Kidney (tissue), 14 donors: ENCODE data around the gene NKX2-2. TPM values are rescaled to one million over a fixed set of nuclear protein-coding genes. Genes with fewer than 3 reads are reported as not detected.

Experiments used
- DNase-seq, 5 donors: peaks; one replicate each; pipeline ENCODE4 v3.0.0-alpha.2; 2013 to 2020
- FAIRE-seq: peaks from 2 replicates; lab custom pipeline; 2012; peaks lifted over from hg19 to GRCh38; lab: Jason Lieb, UNC
- H3K27ac ChIP-seq, 2 donors: one replicate each; pipeline ENCODE4 v1.7.0; 2013; ENCODE audit warnings: low read depth in 2 of 2, low read length in 2 of 2, inconsistent platforms in 1 of 2
- H3K27me3 ChIP-seq: one replicate; pipeline ENCODE4 v1.7.1; 2013; ENCODE audit warnings: low read length, inconsistent platforms; ENCODE audit not compliant: control insufficient read depth, insufficient read depth
- H3K36me3 ChIP-seq, 3 donors: one replicate each; pipeline versions ENCODE4 v1.7.0 to v1.7.1; 2013; ENCODE audit warnings: low read length in 3 of 3, control low read depth in 1 of 3, inconsistent platforms in 1 of 3; ENCODE audit not compliant: insufficient read depth in 3 of 3, control insufficient read depth in 2 of 3
- H3K4me1 ChIP-seq, 3 donors: one replicate each; pipeline versions ENCODE4 v1.7.0 to v1.7.1; 2013; ENCODE audit warnings: low read length in 3 of 3, inconsistent platforms in 1 of 3, low read depth in 1 of 3; ENCODE audit not compliant: control insufficient read depth in 2 of 3, insufficient read depth in 2 of 3
- H3K4me3 ChIP-seq, 3 donors: one replicate each; pipeline versions ENCODE4 v1.7.0 to v1.8.1; 2013; ENCODE audit warnings: low read length in 3 of 3, control low read depth in 1 of 3, inconsistent platforms in 1 of 3
- H3K9ac ChIP-seq, 3 donors: one replicate each; pipeline versions ENCODE4 v1.7.0 to v1.7.1; 2013; ENCODE audit warnings: low read length in 3 of 3, control low read depth in 1 of 3, inconsistent platforms in 1 of 3
- H3K9me3 ChIP-seq, 3 donors: one replicate each; pipeline versions ENCODE4 v1.7.0 to v1.7.1; 2013; ENCODE audit warnings: low read length in 3 of 3, control low read depth in 1 of 3, inconsistent platforms in 1 of 3; ENCODE audit not compliant: control insufficient read depth in 2 of 3, insufficient read depth in 1 of 3
- CTCF ChIP-seq: IDR thresholded peaks from 3 replicates; pipeline ENCODE4 v1.5.1; 2012; ENCODE audit warnings: mild to moderate bottlenecking, moderate library complexity, borderline replicate concordance; ENCODE audit not compliant: insufficient read depth; ENCODE audit errors: extremely low read depth
- intact Hi-C: fragments of 100-400 bp; cut with DNase I; formaldehyde crosslinking; loops from one replicate; pipeline ENCODE4 v1.11.1; 2022
- polyA plus RNA-seq: library from polyadenylated mRNA; stranded (reverse); fragments of 350-450 nt; fragmentation: Illumina TruSeq; extraction: RNeasy Lipid Tissue Mini Kit (QIAGEN cat#74804); gene quantifications from one replicate; pipeline ENCODE4 v1.2.3, GENCODE V29; 2014; ENCODE audit warnings: low read depth, low replicate concordance; ENCODE audit not compliant: insufficient read depth
- total RNA-seq: library from RNA; stranded (reverse); fragmentation: NEBNext Ultra II Directional; extraction: Animal tissue kit (Norgen Biotek cat#: 25700); gene quantifications from one replicate; pipeline ENCODE4 v1.2.1, GENCODE V29; 2021
- donor health status: control.
- donor health status: control.
- donor health status: control.
- donor health status: control.
- donor health status: control.
- donor health status: DM: yes; HTN: yes; CAD: no.
- donor health status: Normal renal cell carcinoma (clear cell type).

NKX2-2 gene
- total and polyA plus RNA-seq, 2 donors from 2014 or later: not detected

- no peaks in the 10 kb centered on the region for H3K36me3 ChIP-seq
- no peak overlapping the region for H3K27ac ChIP-seq
- no peaks in the 10 kb centered on the region for H3K9me3 ChIP-seq
- TF ChIP-seq CTCF: no peak
- peaks cover 32% of the 10 kb centered on the region for H3K27me3 ChIP-seq
- DNase-seq (peak in 1 of 5 donors; percentile 34), FAIRE-seq (no peak)
- H3K4me1 ChIP-seq: peaks cover 0 to 6% (median 0%) of the 10 kb centered on the region in 3 donors
- intact Hi-C loops: loop anchor here (10.0 kb wide), 1 partner anchor 630 kb away; no protein-coding TSS in a partner anchor
- H3K9ac ChIP-seq: no peak overlapping the region
- no peak overlapping the region for H3K4me3 ChIP-seq
Measured at GRCh38 chr20:21504323-21504722, 9.5 kb downstream of the NKX2-2 start.

GRCh38 chr20:21503345-21503744 is 10.5 kb downstream of the NKX2-2 start:
- Histone ChIP-seq H3K4me1 (peaks cover 0 to 6% (median 0%) of the 10 kb centered on the region in 3 donors), H3K27ac (no peak overlapping the region), H3K4me3 (no peak overlapping the region), H3K27me3 (peaks cover 26% of the 10 kb centered on the region), H3K9ac (no peak overlapping the region), H3K36me3 (no peaks in the 10 kb centered on the region), H3K9me3 (no peaks in the 10 kb centered on the region)
- intact Hi-C loops: loop anchor here (10.0 kb wide), 1 partner anchor 629 kb away; no protein-coding TSS in a partner anchor
- DNase-seq (no peak), FAIRE-seq (no peak)
- TF ChIP-seq CTCF: no peak

DNA sequence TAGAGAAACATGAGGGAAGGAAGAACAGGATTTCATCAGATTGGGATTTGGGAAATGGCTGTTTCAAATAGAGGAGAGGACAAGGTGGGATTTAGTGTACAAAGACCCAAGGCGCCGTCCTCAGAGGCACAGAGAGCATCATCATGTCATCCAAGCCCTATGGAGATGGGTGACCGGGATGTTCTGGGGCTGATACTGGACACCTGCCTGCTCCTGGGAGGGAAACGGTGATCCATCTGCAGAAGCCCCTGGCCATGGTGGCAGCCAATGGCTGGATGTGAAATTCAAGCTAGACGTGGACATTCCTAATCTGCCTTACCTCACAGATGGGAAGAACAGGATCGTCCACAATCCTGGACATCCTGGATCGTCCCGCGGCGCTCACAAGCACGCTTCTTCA is 12.7 kb downstream of the NKX2-2 start:
- H3K27ac ChIP-seq: no peak overlapping the region
- H3K4me3 ChIP-seq: no peak overlapping the region
- no peak for TF ChIP-seq CTCF
- H3K9ac ChIP-seq: no peak overlapping the region
- no peaks in the 10 kb centered on the region for H3K9me3 ChIP-seq
- no peak for FAIRE-seq
- peaks cover 6% of the 10 kb centered on the region for H3K27me3 ChIP-seq
- no peak for DNase-seq
- H3K36me3 ChIP-seq: no peaks in the 10 kb centered on the region
- peaks cover 0 to 6% (median 0%) of the 10 kb centered on the region in 3 donors for H3K4me1 ChIP-seq
- intact Hi-C loops: loop anchor here (10.0 kb wide), 1 partner anchor 626 kb away; no protein-coding TSS in a partner anchor

- intact Hi-C loops: loop anchor here (10.0 kb wide), 1 partner anchor 626 kb away; no protein-coding TSS in a partner anchor
- no peak for TF ChIP-seq CTCF
- Histone ChIP-seq H3K4me3 (no peak overlapping the region), H3K27me3 (peaks cover 5% of the 10 kb centered on the region), H3K9ac (no peak overlapping the region), H3K36me3 (no peaks in the 10 kb centered on the region), H3K27ac (no peak overlapping the region), H3K9me3 (no peaks in the 10 kb centered on the region), H3K4me1 (peaks cover 0 to 2% (median 0%) of the 10 kb centered on the region in 3 donors)
- FAIRE-seq (no peak), DNase-seq (no peak)
Measured at GRCh38 chr20:21500599-21500998, 13.3 kb downstream of the NKX2-2 start.
